Measurements from ENCODE around the gene SV2B.

GRCh38 chr15:91140601-91141000 is 40.5 kb downstream of the SV2B start:
- TF ChIP-seq CTCF (conservative IDR thresholded peaks at IDR 0.05) (no peak), ZFX (IDR thresholded peaks at IDR 0.05) (no peak)

Measured in C4-2B (cell line).